ENCODE data around the gene ASNSD1. TPM values are rescaled to one million over a fixed set of nuclear protein-coding genes. Genes with fewer than 3 reads are reported as not detected.

The ASNSD1 gene
- total and polyA plus RNA-seq, 9 of the 15 experiments (the other 6 are each of a cell fraction or from before 2014, with no cell fraction given) = 23.9 to 56.4 (median 38.3) TPM

DNA sequence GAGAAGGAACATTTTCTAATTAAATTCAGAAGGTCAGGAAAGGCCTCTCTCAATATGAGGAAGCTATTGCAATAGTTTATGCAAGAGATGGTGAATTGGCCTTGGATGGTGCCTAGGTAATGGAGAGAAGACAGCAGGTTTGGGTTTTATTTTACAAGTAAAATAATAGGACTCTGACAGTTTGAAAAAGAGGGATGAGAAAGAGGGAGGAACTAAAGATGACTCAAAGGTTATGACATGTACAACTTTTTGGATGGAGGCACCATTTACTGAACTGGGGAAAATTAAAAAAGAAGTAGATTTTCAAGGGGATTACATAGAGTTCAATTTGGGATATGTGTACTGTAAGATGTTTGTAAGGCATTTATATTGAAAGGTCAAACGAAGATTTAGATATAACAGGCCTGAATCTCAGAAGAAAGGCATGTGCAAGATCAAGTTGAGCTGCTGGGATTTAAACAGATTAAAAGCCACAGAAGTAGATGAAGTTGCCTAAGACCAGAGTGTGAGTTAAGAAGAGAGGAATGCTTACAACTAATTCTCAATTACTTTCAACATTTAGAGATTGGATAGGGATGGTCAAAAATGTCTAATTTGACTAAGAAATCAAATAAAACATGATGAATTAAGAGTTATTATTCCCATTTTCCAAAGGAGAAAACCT, 12.3 kb upstream of the ASNSD1 start:
- Histone ChIP-seq H3K4me2 (ENCODE audit: insufficient read depth, low read length) (no peak overlapping the region), H3K4me1 (replicated peaks in 1 of 2; ENCODE audit: control insufficient read depth in 2 of 2, insufficient read depth in 2 of 2, low read length in 2 of 2) (no peaks in the 10 kb centered on the region), H4K20me1 (replicated peaks; ENCODE audit: control insufficient read depth, insufficient read depth, low read length) (no peaks in the 10 kb centered on the region), H3K9ac (ENCODE audit: insufficient read depth in 1 of 2, low read depth in 2 of 2, low read length in 2 of 2) (no peak overlapping the region), H3K9me3 (replicated peaks; ENCODE audit: control insufficient read depth, insufficient read depth, low read depth, low read length) (no peaks in the 10 kb centered on the region; the same call in 1 of the 2 replicates), H3K27me3 (ENCODE audit: control insufficient read depth in 2 of 2, insufficient read depth in 2 of 2, low read length in 2 of 2) (no peaks in the 10 kb centered on the region), H3K9me1 (ENCODE audit: control insufficient read depth, insufficient read depth, low read length) (no peaks in the 10 kb centered on the region), H3K36me3 (ENCODE audit: control insufficient read depth, insufficient read depth, low read length) (no peaks in the 10 kb centered on the region), H2AFZ (ENCODE audit: low read depth, low read length) (no peak overlapping the region), H3K79me2 (ENCODE audit: control insufficient read depth, insufficient read depth, low read length) (no peaks in the 10 kb centered on the region), H3K4me3 (no peak overlapping the region), H3K27ac (ENCODE audit: extremely low read depth, low read depth, low read length) (no peak overlapping the region)
- intact Hi-C loops (cut with micrococcal nuclease) (no loop called here), in situ Hi-C loops (cut with MboI) (no loop called here)
- DNase-seq (ENCODE audit: extremely low read depth in 1 of 4, low spot score in 3 of 4) = no peak
- BruUV-seq (replicated peaks) = no TSS peak
- WGBS (ENCODE audit: insufficient coverage, low coverage, missing lambda C conversion rate) = 6% methylated on average over 1 of the region's 1 CpG
- POLR2A ChIA-PET = no interaction called here
- CTCF ChIA-PET (ENCODE audit: low intra/inter-chr PET ratio) = no interaction called here
- no peak for ATAC-seq
- FAIRE-seq = no peak
- TF ChIP-seq NCOA2 (IDR thresholded peaks at IDR 0.05; ENCODE audit: partially characterized antibody in 2 of 2) (no peak), PHF20 (IDR thresholded peaks at IDR 0.05; ENCODE audit: partially characterized antibody) (no peak), ZNF354B (CRISPR knock-in tag; IDR thresholded peaks at IDR 0.05) (no peak), TAL1 (IDR thresholded peaks at IDR 0.05) (no peak), RBFOX2 (IDR thresholded peaks at IDR 0.05; ENCODE audit: low read depth, low read length) (no peak), TCFL5 (CRISPR knock-in tag; conservative IDR thresholded peaks at IDR 0.05) (no peak), MYBL2 (IDR thresholded peaks at IDR 0.05; ENCODE audit: low read depth) (no peak), MYBL2 (CRISPR knock-in tag; IDR thresholded peaks at IDR 0.05; ENCODE audit: borderline replicate concordance) (no peak), BRD4 (IDR thresholded peaks at IDR 0.05) (no peak), ZNF232 (CRISPR knock-in tag; IDR thresholded peaks at IDR 0.05) (no peak), ZKSCAN1 (IDR thresholded peaks at IDR 0.05; ENCODE audit: low read depth, low read length) (no peak), NR2C2 (CRISPR knock-in tag; IDR thresholded peaks at IDR 0.05) (no peak), NR2C2 (tag; IDR thresholded peaks at IDR 0.05) (no peak), ZKSCAN3 (CRISPR knock-in tag; IDR thresholded peaks at IDR 0.05) (no peak)
- TF ChIP-seq, protein P1, sequence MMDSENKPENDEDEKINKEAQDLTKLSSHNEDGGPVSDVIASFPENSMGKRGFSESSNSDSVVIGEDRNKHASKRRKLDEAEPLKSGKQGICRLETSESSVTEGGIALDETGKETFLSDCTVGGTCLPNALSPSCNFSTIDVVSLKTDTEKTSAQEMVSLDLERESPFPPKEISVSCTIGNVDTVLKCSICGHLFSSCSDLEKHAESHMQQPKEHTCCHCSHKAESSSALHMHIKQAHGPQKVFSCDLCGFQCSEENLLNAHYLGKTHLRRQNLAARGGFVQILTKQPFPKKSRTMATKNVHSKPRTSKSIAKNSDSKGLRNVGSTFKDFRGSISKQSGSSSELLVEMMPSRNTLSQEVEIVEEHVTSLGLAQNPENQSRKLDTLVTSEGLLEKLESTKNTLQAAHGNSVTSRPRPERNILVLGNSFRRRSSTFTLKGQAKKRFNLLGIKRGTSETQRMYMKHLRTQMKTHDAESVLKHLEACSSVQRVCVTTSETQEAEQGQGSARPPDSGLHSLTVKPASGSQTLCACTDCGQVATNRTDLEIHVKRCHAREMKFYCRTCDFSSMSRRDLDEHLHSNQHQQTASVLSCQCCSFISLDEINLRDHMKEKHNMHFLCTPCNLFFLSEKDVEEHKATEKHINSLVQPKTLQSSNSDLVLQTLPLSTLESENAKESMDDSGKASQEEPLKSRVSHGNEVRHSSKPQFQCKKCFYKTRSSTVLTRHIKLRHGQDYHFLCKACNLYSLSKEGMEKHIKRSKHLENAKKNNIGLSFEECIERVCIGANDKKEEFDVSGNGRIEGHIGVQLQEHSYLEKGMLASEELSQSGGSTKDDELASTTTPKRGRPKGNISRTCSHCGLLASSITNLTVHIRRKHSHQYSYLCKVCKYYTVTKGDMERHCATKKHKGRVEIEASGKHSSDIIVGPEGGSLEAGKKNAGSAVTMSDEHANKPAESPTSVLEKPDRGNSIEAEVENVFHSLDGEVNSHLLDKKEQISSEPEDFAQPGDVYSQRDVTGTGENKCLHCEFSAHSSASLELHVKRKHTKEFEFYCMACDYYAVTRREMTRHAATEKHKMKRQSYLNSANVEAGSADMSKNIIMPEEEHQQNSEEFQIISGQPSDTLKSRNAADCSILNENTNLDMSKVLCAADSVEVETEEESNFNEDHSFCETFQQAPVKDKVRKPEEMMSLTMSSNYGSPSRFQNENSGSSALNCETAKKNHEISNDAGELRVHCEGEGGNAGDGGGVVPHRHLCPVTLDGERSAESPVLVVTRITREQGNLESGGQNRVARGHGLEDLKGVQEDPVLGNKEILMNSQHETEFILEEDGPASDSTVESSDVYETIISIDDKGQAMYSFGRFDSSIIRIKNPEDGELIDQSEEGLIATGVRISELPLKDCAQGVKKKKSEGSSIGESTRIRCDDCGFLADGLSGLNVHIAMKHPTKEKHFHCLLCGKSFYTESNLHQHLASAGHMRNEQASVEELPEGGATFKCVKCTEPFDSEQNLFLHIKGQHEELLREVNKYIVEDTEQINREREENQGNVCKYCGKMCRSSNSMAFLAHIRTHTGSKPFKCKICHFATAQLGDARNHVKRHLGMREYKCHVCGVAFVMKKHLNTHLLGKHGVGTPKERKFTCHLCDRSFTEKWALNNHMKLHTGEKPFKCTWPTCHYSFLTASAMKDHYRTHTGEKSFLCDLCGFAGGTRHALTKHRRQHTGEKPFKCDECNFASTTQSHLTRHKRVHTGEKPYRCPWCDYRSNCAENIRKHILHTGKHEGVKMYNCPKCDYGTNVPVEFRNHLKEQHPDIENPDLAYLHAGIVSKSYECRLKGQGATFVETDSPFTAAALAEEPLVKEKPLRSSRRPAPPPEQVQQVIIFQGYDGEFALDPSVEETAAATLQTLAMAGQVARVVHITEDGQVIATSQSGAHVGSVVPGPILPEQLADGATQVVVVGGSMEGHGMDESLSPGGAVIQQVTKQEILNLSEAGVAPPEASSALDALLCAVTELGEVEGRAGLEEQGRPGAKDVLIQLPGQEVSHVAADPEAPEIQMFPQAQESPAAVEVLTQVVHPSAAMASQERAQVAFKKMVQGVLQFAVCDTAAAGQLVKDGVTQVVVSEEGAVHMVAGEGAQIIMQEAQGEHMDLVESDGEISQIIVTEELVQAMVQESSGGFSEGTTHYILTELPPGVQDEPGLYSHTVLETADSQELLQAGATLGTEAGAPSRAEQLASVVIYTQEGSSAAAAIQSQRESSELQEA (IDR thresholded peaks at IDR 0.05; ENCODE audit: low read depth) = no peak
- TF ChIP-seq, protein P2, sequence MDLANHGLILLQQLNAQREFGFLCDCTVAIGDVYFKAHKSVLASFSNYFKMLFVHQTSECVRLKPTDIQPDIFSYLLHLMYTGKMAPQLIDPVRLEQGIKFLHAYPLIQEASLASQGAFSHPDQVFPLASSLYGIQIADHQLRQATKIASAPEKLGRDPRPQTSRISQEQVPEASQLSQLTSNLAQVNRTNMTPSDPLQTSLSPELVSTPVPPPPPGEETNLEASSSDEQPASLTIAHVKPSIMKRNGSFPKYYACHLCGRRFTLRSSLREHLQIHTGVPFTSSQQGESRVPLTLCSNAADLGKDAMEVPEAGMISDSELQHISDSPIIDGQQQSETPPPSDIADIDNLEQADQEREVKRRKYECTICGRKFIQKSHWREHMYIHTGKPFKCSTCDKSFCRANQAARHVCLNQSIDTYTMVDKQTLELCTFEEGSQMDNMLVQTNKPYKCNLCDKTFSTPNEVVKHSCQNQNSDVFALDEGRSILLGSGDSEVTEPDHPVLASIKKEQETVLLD (IDR thresholded peaks at IDR 0.05) = no peak
